Fibroblast of skin of right biceps (primary cell): ENCODE data around the gene SLC9A5.

Experiments used
- DNase-seq: peaks from one replicate; pipeline ENCODE4 v3.0.0-alpha.2; 2013

The SLC9A5 gene

DNA sequence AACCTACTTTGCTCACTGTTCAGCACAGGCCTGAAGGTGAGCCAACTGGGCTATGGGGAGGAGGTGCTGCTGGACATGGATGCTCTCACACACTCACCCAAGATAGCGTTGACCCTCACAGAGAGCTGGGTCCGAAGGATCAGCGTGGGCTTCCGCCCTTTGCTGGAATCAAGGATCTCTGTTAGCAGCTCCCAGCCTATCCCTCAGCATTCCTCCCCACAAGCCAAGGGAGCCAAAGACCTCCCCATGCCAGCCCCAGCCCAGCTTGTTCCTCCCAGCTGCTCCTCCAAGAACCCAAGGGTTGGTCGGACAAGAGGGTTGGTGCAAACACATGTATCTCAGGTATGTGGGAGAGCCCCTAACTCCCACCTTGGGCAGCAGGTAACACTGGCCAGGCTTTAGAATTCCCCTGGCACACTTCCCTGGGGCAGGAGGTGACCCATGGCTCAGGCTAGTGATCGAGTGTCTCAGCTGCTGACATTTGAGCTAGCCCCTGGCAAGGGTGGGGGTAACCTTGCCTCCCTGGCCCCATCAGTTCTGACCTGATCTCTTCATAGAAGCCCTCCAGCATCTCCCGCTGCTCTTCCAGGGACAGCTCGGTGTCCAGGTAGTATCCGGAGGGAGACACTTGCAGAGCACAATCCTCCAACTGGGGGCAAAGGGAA, 9.8 kb upstream of the SLC9A5 start:
- DNase-seq = no peak

DNA sequence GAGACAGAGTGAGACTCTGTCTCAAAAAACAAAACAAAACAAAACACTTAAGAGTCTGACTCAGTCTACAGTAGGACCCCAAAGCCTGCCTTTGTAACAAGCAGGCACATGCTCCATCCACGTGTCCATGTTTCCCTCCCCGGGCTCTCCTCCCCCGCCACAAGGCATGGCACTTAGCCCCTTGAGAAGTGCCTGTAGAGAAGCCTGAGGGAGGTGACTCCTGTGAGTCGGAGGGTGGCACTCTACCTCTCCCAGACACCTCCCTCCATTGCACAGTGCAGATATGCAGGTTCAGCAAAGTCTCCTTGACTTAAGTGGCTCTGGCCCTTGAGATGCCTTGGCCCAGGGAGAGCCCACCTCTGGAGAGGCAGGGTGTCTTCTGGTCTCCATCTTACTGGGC, 8.3 kb upstream of the SLC9A5 start:
- DNase-seq = peak; percentile 80

DNA sequence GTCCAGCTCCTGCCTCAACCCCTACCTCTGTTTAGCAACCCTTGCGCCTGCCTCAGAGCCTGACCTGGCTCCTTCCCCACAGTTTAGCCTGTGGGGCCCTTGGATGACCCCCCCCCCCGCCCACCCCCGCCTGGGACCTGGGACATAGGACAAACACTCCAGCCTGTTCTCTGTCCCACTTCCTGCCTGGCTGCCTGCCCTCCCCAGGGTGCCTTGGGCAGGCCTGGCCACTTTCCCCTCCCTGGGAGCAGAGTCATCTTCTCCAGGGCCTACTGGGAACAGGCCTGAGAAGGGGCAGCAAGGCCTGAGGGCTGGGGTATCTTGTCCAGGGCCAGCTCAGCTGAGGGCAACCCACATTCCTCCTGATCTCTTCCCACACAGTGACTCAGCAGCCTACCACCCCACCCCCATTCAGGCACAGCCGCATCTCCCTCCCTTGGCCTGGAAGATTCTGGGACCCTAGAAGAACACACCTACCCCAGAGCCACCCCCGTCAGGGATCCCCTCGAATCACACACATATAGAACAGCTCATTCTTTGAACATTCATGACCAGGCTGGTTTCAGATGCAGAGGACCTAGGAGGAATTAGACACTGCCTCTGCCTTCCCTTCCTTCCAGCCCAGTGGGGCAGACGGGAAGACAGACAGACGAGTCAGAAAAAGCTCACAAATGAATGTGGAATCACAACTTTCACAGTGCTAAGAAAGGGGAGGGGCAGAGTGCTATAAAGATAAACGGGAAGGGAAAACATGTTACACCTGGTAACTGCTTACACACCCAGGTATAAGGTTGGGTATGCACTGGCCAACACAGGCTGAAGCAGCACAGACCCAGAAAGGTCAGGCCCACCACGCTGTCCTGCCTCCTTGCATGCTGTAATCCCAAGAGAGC, 7.5 kb upstream of the SLC9A5 start:
- peak; percentile 89 for DNase-seq

DNA sequence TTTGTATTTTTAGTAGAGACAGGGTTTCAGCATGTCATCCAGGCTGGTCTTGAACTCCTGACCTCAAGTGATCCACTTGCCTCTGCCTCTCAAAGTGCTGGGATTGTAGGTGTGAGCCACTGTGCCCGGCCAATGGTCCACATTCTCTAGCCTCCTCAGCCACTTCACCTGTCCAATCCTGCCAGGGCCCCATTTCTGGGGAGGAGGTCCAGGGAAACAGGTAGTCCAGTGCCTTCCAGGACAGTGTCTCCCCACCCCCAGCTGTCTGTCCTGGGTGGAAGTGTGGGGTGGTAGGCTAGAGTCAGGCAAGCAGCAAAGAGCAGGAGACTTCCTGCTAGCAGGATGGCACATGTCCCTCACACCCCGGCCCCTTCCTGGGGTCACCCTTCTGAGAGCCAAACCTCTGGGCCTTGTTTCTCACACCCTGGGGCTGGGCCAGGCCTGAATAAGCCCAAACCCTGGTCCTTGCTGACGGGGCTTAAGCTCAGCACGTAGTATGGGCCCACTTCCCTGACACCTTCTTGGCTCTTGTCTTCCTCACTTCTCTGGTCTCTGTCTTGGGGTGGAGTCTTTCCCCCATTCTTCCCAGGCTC, 6.5 kb upstream of the SLC9A5 start:
- DNase-seq = no peak

DNA sequence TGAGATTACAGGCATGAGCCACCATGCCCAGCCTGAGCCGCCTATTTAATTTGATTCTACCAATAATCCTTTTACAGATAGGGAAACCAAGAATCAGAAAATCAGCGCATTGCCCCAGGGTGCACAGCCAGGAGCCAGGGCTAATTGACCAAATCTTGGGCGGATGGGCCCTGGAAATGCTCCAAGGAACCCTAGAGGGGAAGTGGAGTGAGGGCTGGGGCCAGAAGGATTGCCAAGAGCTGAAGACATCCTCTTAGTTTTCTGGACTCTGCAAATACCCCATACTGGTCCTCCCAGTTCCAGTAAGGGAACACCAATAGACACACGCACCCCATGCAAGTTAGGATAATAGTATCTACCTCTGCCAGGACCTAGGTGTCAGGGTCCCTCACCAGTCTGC, 5.3 kb upstream of the SLC9A5 start:
- DNase-seq = no peak

DNA sequence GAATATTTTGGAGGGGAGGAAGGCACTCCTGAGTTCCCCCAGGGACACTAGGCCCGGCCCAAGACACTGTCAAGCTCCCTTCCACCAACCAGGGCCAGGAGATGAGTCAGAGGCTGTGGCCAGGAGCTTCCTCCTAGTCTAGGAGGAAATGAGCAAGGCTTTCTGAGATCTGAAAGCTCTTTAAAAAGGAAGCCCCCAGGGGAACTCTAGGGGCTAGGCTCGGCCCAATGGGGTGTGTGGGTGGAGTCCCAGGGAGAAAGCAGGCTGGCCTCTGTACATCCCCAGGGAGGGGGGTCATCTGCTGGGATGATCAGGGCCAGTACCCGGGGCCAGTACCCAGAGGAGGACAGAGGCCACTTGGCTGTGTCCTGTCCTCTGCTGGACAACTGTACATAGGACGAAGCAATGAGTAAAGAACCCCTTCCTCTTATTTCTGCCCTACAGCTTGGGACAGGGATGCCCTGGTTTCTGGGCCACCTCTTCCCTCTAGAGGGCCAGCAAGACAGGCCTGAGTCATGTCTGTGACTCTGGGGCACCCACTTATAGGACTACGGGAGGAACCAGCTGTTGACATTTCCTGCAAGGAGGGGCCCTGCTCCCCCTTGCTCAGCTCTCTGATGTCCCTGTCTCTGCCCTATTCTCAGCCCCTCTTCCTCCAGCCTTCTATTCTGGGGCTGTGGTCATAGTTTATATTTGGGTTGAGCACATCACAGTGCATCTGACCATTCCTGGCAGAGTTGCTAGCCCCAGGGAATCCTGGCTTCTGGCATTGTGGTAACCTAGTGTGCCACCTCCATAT, 4.2 kb upstream of the SLC9A5 start:
- peak; percentile 96 for DNase-seq

DNA sequence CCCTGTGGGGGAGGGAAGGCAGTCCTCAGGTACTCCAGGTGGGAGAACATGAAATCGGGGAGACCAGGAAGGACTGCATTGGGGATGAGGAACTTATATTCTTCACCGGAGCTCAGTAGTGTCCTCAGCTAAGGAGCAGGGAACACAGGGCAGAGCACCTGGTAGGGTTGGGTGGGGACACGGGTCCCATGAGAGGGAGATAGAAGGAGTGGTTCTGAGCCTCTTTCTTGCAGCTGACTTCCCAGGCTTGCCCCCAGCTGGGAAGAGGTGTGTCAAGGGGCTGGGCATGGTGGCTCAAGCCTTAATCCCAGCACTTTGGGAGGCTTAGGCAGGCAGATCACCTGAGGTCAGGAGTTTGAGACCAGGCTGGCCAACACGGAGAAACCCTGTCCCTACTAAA, 3.6 kb upstream of the SLC9A5 start:
- DNase-seq = no peak

DNA sequence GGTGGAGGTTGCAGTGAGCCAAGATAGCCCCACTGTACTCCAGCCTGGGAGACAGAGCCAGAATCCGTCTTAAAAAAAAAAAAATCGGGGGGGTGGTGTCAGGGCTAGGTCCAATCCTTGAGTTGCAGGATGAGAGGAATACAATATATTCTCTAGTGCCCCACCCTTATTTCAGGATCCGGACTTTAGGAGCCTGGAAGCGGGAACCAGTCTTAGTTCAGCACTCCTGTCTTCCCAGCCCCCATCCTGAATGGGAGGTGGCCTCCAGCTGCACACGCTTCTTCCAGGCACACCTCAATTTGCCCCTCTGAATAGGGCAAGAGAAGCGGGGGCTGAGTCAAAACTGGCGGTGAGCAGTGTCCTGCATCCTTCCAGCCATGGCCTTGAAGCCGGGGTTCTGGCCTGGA, 3.1 kb upstream of the SLC9A5 start:
- DNase-seq = no peak

DNA sequence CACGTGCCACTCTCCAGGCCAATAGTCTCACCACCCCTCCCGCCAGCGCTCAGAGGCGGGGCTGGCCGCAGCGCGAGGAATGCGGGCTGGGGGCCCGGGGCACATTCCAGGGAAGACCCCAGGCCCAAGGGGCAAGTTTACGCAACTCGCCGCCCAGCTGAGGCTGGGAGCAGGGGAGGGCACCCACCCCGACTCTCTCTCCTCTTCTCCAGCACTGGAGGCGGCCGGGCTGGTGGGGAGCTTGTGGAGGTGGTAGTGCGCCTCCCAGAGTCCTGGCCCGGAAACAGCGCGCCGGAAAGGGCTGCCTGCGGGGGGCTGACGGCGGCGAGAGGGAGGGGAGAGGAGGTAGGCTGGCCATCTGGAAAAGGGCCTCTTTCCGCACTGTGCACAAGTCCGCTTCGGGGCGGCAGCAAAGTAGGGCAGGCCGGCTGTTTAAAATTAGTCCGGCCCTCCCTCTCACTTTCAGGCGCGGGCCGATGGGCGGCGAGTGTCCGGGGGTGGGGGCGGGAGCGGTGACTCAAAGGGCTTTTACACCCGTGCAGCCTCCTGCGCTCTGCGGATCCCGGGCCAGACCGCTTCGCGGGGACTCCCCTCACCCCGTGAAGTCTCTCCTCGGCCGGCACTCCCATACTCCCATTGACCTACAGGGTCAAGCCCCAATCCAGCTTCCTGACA, 2.6 kb upstream of the SLC9A5 start:
- peak; percentile 85 for DNase-seq

DNA sequence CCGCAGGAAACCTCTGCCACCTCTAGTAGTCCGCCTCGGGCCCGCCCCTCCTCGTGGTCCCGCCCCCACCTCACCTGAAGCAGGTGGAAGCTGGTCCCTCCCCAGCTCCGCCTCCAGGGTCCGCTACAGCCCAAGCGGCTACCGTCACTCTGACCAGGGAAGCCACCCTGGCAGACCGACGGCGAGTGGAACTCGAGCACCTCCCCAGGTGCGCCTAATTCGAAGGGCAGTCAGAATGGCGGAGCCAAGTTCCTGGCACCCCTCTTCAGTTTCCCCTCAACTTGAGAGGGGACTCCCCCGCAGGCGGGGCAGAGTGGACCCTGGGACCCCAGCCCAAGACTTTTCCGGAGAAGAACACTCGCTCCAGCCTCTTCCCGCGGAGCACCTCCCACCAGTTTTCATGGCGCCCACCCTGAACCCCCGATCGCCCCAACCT, 2.0 kb upstream of the SLC9A5 start:
- no peak for DNase-seq

DNA sequence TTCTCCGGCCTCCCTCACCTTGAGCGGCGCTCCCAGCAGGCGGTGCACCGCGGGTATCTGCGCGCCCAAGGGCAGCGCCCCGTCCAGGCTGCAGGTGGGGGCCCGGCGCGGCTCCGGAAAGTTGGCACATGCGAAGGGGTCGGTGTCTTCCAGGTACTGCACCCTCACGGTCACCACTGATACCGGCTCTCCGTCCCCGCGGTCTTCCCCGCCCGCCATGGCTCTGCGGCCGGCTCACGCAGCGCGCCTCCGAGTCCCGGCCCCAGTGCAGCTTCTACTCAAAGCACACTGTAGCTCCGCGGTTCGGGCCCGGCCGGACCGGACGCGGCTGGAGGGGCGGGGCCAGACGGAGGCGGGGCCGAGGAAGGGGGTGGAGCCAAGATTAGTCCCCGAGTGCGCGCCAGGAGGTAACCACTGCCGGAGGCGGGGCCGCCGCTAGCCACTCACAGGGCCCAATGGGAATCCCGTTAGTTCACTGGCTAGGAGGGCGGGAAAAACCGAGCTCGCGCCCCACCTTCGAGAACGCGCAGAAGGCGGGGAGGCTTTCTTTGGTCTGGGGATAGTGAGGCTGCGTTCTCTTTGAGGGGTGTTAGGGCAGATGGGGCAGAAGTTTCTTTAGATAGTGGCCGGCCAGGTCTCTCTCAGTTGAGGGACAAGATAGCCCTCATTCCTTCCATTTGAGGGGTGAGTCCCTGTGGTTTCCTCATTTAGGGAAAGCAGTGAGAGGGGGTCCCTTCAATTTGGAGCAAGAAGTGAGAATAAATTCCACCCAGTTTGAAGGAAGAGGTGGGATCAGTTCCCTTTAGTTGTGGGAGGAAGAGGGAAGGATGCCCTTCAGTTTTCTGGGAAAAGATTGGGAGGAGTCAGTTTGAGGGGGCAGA, 1.3 kb upstream of the SLC9A5 start, which contains the start of gene FHOD1:
TSS of gene FHOD1 (minus strand) at position 290 of the 881 bp plus-strand sequence. CDS start at position 219, 71 bp downstream.
- DNase-seq = peak; percentile 96

DNA sequence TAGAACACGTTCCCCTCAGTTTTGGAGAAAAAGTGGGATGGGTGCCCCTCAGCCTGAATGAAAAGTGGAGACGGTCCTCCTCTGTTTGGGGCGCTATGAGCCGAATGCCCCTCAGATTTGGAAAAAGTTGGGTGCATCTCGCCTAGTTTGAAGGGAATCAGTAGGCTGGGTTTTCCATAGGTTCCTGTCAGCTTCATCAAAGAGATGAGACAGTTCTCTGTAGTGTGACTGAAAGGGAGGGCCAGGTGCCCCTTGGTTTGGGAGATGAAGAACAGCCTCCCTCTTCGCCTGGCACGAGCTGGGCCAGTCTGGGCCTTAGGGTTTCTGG, 742 bp upstream of the SLC9A5 start:
- DNase-seq = no peak

DNA sequence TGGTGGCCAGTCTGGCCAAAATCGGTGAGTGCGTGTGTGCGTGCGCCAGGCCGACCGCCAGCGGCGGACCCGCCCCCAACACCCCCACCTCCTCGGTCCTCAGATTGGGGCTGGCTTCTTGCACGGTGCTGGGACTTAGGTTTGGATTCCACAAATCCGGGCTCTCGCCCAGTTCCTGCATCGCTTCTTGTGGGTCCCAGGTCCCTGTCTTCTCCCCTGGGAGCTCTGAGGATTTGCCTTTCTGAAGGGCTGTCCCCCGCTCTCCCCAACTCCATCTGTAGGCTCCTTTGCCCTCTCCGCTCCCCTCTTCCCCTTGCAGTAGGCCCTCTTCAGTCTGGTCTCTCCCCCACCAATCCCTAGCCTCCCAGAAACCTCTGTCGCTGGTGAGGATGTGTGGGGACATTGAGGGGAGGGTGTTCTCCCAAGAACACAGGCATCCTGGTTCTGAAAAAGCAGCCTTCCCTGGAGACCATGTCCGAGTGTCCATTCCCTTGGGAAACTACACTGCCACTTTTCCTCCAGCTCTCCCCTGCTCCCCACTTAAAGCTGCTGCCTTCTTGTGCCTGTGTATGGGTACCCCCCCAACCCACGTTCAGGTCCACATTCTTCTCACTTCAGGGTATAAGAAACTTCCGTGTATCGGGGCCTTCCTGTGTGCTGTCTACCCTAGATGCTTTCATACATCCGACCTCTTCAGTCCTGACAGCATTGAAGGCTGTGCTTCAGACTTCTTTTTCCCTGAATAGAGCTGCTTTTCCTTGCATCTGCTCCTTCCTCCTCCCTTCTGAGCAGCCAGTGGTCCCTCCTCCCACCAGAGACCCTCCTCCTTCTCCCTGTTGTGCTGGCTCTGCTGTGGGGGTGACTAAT, 632 bp downstream of the SLC9A5 start:
- peak; percentile 38 for DNase-seq

DNA sequence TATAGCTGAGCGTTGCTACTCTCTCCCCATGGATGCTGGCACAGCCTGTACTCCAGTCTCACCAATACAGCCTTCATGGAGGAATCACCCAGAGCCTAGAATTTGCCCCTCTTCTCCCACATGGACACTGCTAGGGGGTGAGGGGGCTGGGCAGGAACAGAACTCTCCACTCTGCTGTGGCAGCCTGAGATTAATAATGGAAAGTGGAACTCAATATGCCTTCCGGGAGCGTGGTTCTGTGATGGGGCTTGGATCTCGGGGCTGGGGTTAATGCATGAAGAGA, 1.2 kb downstream of the SLC9A5 start:
- DNase-seq = no peak

DNA sequence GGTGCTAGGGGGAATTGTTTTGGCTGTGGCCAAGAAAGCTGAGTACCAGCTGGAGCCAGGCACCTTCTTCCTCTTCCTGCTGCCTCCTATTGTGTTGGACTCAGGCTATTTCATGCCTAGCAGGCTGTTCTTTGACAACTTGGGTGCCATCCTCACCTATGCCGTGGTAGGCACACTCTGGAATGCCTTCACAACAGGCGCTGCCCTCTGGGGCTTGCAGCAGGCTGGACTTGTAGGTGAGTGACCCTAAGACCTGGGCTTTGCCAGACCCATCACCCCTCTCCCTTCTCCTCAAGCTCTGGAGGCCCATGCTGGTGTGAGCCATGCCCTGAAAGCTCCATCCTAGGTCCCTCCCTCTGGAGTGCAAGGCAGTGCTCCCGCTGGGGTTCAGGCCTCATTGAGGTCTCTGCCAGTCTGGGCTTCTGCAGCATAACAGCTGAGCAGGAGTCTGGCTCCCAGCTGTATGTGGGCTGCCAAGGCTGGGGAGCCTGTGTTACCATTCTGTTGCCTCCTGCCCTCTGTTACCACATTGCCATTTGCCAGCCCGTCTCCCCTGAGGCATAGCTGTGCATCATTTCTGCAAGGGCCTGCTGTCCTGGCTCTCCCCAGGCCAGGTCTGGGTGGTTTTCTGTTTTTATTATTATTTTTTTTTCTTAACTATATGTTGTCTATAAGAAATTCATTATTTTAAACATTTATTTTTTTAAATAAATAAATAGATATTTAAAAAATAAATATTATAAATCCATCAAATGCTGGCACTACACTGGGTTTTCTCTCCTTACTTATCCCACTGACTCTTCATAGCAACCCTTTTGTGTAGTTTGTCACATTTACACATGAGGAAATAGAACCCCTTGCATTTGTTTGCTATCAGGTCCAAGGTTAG, 4.1 kb downstream of the SLC9A5 start:
- DNase-seq = no peak

DNA sequence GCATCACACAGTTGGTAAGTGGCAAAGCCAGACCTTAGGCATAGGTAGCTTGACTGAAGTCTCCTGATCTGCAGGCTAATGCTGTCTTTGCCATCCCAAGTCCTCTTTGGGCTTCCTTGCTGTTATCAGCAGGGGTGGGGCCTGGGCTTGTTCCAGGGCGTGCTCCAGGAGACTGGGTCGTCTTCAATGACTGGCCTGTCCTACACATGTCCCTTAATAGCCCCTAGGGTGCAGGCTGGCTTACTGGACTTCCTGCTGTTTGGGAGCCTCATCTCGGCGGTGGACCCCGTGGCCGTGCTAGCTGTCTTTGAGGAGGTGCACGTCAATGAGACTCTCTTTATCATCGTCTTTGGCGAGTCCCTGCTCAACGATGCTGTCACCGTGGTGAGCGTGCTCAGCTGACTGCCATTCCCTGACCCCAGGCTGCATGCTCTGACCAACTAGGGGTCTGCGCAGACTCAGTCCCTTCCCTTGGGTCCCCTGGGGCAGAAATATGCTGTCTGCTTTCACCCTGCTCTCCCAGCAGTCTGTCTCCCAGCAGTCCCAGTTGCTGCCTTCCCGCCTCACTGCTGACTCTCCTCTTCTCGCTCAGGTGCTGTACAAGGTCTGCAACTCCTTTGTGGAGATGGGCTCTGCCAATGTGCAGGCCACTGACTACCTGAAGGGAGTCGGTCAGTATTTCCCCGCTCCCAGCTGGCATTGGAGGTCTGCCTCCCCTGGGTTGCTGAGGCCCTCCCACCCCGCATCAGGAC, 6.2 kb downstream of the SLC9A5 start:
- DNase-seq = no peak

DNA sequence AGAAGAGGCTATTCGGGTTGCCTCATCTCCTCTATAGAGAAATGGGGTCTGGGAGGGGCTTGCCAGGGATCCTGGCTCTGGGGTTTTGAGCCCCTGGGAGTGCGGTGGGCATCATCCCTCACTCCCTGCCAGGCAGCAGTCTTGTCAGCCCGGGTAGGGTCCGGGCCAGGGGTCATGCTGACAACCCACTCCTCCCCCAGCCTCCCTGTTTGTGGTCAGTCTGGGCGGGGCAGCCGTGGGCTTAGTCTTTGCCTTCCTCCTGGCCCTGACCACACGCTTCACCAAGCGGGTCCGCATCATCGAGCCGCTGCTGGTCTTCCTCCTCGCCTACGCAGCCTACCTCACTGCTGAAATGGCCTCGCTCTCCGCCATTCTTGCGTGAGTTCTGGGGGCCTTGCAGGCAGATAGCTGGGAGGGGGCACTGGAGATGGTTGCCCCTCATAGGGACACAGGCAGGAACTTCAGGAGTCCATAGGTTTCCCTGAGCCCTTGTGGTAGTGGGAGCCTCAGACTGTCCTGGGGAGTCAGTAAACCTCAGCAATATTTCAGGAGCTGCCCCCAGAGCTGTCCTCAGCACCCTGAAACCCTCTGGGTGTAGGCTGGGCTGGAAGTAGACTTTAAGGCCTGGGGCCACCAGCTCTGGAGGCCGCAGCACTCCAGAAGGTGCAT, 6.9 kb downstream of the SLC9A5 start:
- DNase-seq = no peak

DNA sequence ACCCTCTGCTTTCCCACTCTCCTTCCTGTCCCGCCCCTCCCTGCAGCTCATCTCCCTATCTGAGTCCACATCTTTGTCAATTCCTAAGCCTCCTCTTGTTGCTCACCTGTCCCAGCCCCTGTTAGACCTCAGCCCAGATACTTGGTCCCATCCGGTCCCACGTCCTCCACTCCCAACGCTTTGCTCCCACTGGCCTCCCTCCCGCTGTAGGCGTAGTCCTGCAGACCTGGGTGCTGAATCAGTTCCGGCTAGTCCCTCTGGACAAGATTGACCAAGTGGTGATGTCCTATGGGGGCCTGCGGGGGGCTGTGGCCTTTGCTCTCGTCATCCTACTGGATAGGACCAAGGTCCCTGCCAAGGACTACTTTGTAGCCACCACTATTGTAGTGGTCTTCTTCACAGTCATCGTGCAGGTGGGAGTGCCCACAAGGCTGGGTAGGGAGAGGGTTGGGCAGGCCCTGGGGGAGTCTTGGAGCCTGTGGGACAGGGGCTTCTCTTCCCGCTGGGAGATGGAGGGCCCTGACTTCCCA, 8.0 kb downstream of the SLC9A5 start:
- DNase-seq = no peak
